SU-DHL-6 (cell line): Measurements from ENCODE around the gene MAP2K7.

Experiments
- EZH2phosphoT487 ChIP-seq: fragments of 200-600 bp; sonication (generic), shearing (Covaris generic); conservative IDR thresholded peaks from 2 replicates; pipeline ENCODE4 v1.6.1; 2018; ENCODE audit warnings: mild to moderate bottlenecking, antibody characterized with exemption, low read length, moderate library complexity, mixed read lengths
- TF ChIP-seq, protein P1 (sequence below): fragments of 200-600 bp; sonication (generic); IDR thresholded peaks from one replicate; pipeline ENCODE4 v1.5.1; 2017; ENCODE audit warnings: antibody characterized with exemption, mild to moderate bottlenecking, low read length, moderate library complexity; ENCODE audit not compliant: insufficient read depth, poor library complexity, severe bottlenecking

DNA sequence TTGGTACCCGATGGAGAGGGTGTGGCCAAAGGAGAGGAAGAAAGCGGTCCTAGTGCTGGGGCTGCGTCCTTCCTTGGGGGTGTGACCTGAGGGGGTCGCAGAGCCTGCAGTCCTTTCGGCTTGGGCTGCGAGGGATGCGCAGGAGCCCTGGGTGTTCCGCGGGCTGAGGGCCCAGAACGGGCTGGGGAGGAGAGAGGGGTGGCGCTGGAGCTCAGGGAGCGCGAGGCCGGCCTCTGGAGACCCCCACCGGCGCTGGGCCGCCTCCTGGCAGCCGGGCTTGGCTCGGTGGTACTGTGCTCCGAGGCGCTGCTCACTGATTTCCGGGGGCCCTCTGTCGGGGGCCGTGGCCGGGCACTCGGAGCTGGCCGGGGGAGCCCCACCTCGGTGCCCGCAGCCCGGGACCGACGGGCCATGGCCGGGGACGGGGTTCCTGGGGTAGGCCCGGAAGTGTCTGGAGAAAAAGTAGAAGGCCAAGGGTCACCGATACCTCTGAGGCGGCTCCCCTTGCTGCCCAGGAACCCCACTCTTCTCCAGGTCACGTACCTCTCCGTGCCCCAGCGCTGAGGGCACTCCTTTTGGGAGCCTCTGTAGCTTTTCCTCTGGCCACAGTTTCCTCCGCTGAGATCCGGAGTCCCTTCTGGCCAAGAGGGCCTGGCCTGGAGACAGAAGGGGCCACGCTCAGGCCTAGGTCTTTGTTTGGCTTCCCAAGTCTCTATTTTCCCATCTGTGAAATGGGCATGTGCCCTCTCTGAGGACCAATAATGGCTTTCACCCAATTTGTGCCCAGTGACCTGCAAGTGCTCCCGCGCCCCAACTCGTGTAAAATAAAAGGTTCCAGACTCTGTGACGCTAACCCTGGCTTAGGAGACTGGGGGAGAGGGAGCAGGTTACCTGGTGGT, 31.1 kb upstream of the MAP2K7 start:
- TF ChIP-seq, protein P1, sequence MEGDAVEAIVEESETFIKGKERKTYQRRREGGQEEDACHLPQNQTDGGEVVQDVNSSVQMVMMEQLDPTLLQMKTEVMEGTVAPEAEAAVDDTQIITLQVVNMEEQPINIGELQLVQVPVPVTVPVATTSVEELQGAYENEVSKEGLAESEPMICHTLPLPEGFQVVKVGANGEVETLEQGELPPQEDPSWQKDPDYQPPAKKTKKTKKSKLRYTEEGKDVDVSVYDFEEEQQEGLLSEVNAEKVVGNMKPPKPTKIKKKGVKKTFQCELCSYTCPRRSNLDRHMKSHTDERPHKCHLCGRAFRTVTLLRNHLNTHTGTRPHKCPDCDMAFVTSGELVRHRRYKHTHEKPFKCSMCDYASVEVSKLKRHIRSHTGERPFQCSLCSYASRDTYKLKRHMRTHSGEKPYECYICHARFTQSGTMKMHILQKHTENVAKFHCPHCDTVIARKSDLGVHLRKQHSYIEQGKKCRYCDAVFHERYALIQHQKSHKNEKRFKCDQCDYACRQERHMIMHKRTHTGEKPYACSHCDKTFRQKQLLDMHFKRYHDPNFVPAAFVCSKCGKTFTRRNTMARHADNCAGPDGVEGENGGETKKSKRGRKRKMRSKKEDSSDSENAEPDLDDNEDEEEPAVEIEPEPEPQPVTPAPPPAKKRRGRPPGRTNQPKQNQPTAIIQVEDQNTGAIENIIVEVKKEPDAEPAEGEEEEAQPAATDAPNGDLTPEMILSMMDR: no peak
- TF ChIP-seq EZH2phosphoT487: no peak
